ENCODE data around the gene ANO8.
A peak's percentile ranks its signal among the peaks of the same experiment; 100 is the strongest.
"Not testable (repeated sequence)": the region's sequence is repeated elsewhere in the genome, so short reads cannot be mapped to it uniquely, and the experiment has no call there.

Gene ANO8

DNA sequence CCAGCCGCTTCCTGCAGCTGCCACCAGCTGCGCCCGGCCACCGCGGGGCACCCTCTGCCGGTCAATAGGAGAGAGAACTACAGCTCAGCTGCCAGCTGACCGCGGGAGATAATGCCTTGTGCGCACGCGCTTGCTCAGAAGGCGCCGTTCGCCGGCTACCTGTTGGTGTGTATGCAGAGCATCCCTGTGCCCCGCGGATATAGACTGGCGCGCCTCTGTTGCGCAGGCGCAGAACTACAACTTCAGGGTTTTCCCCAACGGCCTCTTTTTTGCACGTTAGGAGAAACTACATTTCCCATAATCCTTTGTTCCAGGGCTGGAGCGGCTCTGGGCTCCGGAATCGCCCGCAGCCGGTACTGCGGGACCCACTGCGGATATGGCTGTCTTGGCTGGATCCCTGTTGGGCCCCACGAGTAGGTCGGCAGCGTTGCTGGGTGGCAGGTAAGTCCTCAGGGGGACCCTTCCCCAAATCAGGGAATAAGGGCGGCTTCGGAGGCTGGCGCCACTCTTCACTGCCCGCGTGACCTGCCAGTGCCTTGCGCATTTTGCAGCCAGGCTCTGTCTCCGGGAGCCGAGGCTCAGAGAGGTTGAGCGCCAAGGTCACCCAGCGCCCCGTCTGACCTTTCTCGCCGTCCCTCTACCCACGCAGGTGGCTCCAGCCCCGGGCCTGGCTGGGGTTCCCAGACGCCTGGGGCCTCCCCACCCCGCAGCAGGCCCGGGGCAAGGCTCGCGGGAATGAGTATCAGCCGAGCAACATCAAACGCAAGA lies 29.0 kb downstream of the ANO8 start, which contains the start of gene MRPL34:
Gene MRPL34 (plus strand): TSS at position 356 of the 768 bp plus-strand sequence. CDS start 21 bp downstream, at position 377.
- peak within 1 kb of the TSS; percentile 85 for H2AFZ ChIP-seq (ENCODE audit: low read depth, low read length)
- peak within 1 kb of the TSS; percentile 80 for H3K4me3 ChIP-seq (ENCODE audit: low read length)
- H3K4me1 ChIP-seq (ENCODE audit: insufficient read depth, low read length): peaks cover 23% of the 10 kb centered on the region
- no peaks in the 10 kb centered on the region for H3K27me3 ChIP-seq (ENCODE audit: insufficient read depth, low read length)
- no peaks in the 10 kb centered on the region for H3K9me3 ChIP-seq (ENCODE audit: low read length)
- peaks cover 2% of the 10 kb centered on the region for H3K36me3 ChIP-seq (ENCODE audit: insufficient read depth, low read length)

DNA sequence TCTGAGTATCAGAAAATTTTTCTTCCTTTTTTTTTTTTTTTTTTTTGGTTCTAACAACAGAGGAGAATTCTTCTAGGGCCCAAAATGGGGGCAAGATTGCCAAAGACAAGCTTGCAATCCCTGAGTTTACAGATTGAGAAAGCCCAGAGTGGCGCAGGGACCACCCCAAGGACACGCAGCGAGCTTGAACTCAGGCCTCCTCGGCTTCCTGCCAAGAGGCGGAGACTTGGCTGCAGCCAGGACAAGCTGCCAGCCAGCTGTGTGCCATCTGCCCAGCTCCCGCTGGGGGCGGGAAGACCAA lies 29.5 kb downstream of the ANO8 start:
- Histone ChIP-seq H3K4me1 (ENCODE audit: insufficient read depth, low read length) (peaks cover 18% of the 10 kb centered on the region), H2AFZ (ENCODE audit: low read depth, low read length) (no peak overlapping the region), H3K27me3 (ENCODE audit: insufficient read depth, low read length) (no peaks in the 10 kb centered on the region), H3K36me3 (ENCODE audit: insufficient read depth, low read length) (peaks cover 6% of the 10 kb centered on the region), H3K4me3 (ENCODE audit: low read length) (peak overlapping the region; percentile 80), H3K9me3 (ENCODE audit: low read length) (peaks cover under 1% of the 10 kb centered on the region)

GRCh38 chr19:17304386-17305215 lies 30.1 kb downstream of the ANO8 start:
- no peak overlapping the region for H3K4me3 ChIP-seq (ENCODE audit: low read length)
- H3K27me3 ChIP-seq (ENCODE audit: insufficient read depth, low read length): no peaks in the 10 kb centered on the region
- H3K36me3 ChIP-seq (ENCODE audit: insufficient read depth, low read length): peaks cover 8% of the 10 kb centered on the region
- H3K4me1 ChIP-seq (ENCODE audit: insufficient read depth, low read length): peaks cover 16% of the 10 kb centered on the region
- H3K9me3 ChIP-seq (ENCODE audit: low read length): peaks cover 2% of the 10 kb centered on the region
- H2AFZ ChIP-seq (ENCODE audit: low read depth, low read length): no peak overlapping the region

- no peak overlapping the region for H2AFZ ChIP-seq (ENCODE audit: low read depth, low read length)
- peaks cover 16% of the 10 kb centered on the region for H3K4me1 ChIP-seq (ENCODE audit: insufficient read depth, low read length)
- no peak overlapping the region for H3K4me3 ChIP-seq (ENCODE audit: low read length)
- no peaks in the 10 kb centered on the region for H3K27me3 ChIP-seq (ENCODE audit: insufficient read depth, low read length)
- H3K36me3 ChIP-seq (ENCODE audit: insufficient read depth, low read length): peaks cover 8% of the 10 kb centered on the region
- H3K9me3 ChIP-seq (ENCODE audit: low read length): peaks cover 2% of the 10 kb centered on the region
These were observed 30.8 kb downstream of the ANO8 start for GRCh38 chr19:17303940-17304267.

DNA sequence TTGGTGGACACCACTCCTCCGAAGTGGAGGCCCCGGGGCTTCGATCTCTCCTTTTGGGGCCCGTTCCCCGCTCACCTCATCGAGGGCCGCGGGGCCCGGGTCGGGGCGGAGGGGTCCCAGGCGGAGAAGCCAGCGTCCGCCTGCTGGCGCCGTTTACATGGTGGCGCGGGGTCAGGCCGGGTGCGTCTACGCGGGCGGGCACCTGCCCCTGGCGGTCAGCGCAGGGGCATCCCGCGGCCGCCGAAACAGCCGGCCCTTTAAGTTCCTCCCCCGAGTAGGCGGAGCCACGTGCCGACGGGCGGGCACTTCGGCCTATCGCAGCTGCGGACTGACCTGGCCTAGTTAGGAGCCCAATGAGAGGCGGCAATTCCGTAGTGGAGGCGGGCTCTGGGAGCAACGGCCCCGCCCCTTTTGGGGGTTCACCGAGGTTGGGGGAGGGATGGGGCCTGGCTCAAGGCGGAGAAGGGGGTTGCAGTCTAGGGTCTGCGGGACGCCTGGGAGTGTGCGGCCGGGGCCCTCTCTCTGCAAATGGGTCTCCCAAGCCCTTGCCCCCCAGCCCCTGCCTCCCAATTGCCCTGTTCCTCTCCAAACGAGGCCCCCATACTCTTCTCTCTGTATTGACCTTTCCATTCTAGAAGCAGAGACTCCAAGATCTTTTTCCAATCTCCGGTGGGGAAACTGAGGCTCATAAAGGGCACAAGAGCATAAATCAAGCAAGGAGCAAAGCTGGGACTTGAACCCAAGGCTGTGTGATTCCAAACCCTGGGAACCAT lies 31.3 kb downstream of the ANO8 start, which contains the start of gene ABHD8:
Gene ABHD8 (minus strand): TSS at position 259 of the 773 bp plus-strand sequence. CDS start 1,809 bp downstream, outside the sequence.
- Histone ChIP-seq H3K9me3 (ENCODE audit: low read length) (peaks cover 5% of the 10 kb centered on the region), H3K4me1 (ENCODE audit: insufficient read depth, low read length) (peaks cover 16% of the 10 kb centered on the region), H3K4me3 (ENCODE audit: low read length) (peak within 1 kb of the TSS; percentile 60), H3K27me3 (ENCODE audit: insufficient read depth, low read length) (no peaks in the 10 kb centered on the region), H3K36me3 (ENCODE audit: insufficient read depth, low read length) (peaks cover 9% of the 10 kb centered on the region), H2AFZ (ENCODE audit: low read depth, low read length) (peak within 1 kb of the TSS; percentile 68)

- H3K4me3 ChIP-seq (ENCODE audit: low read length): peak overlapping the region; percentile 60
- peaks cover 8% of the 10 kb centered on the region for H3K9me3 ChIP-seq (ENCODE audit: low read length)
- no peaks in the 10 kb centered on the region for H3K27me3 ChIP-seq (ENCODE audit: insufficient read depth, low read length)
- peaks cover 16% of the 10 kb centered on the region for H3K4me1 ChIP-seq (ENCODE audit: insufficient read depth, low read length)
- H2AFZ ChIP-seq (ENCODE audit: low read depth, low read length): peak overlapping the region; percentile 68
- H3K36me3 ChIP-seq (ENCODE audit: insufficient read depth, low read length): peaks cover 11% of the 10 kb centered on the region
These were observed 32.1 kb downstream of the ANO8 start for GRCh38 chr19:17302391-17303166.

GRCh38 chr19:17300992-17301619 lies 33.5 kb downstream of the ANO8 start:
- Histone ChIP-seq H3K4me1 (ENCODE audit: insufficient read depth, low read length) (peaks cover 9% of the 10 kb centered on the region), H3K4me3 (ENCODE audit: low read length) (no peak overlapping the region), H3K9me3 (ENCODE audit: low read length) (peaks cover 8% of the 10 kb centered on the region), H3K27me3 (ENCODE audit: insufficient read depth, low read length) (no peaks in the 10 kb centered on the region), H2AFZ (ENCODE audit: low read depth, low read length) (no peak overlapping the region), H3K36me3 (ENCODE audit: insufficient read depth, low read length) (peaks cover 14% of the 10 kb centered on the region)

GRCh38 chr19:17296976-17297375 lies 37.7 kb downstream of the ANO8 start:
- peaks cover 12% of the 10 kb centered on the region for H3K9me3 ChIP-seq (ENCODE audit: low read length)
- H2AFZ ChIP-seq (ENCODE audit: low read depth, low read length): no peak overlapping the region
- H3K27me3 ChIP-seq (ENCODE audit: insufficient read depth, low read length): no peaks in the 10 kb centered on the region

GRCh38 chr19:17296273-17296672 lies 38.4 kb downstream of the ANO8 start:
- Histone ChIP-seq H3K9me3 (ENCODE audit: low read length) (peaks cover 13% of the 10 kb centered on the region), H3K36me3 (ENCODE audit: insufficient read depth, low read length) (peaks cover 14% of the 10 kb centered on the region), H3K4me1 (ENCODE audit: insufficient read depth, low read length) (no peaks in the 10 kb centered on the region), H3K27me3 (ENCODE audit: insufficient read depth, low read length) (no peaks in the 10 kb centered on the region), H2AFZ (ENCODE audit: low read depth, low read length) (no peak overlapping the region), H3K4me3 (ENCODE audit: low read length) (no peak overlapping the region)

More at GRCh38 chr19:17296976-17297375, 37.7 kb downstream of the ANO8 start:
- H3K36me3 ChIP-seq (ENCODE audit: insufficient read depth, low read length): peaks cover 14% of the 10 kb centered on the region
- no peak overlapping the region for H3K4me3 ChIP-seq (ENCODE audit: low read length)
- H3K4me1 ChIP-seq (ENCODE audit: insufficient read depth, low read length): no peaks in the 10 kb centered on the region

GRCh38 chr19:17295551-17295950 lies 39.1 kb downstream of the ANO8 start:
- not testable (repeated sequence) for H2AFZ ChIP-seq (ENCODE audit: low read depth, low read length); H3K27me3 ChIP-seq (ENCODE audit: insufficient read depth, low read length); H3K4me1 ChIP-seq (ENCODE audit: insufficient read depth, low read length); H3K4me3 ChIP-seq (ENCODE audit: low read length)
- H3K36me3 ChIP-seq (ENCODE audit: insufficient read depth, low read length): peaks cover 10% of the 10 kb centered on the region
- peaks cover 13% of the 10 kb centered on the region for H3K9me3 ChIP-seq (ENCODE audit: low read length)

GRCh38 chr19:17294051-17294891 lies 40.4 kb downstream of the ANO8 start:
- Histone ChIP-seq H3K36me3 (ENCODE audit: insufficient read depth, low read length) (peaks cover 6% of the 10 kb centered on the region), H2AFZ (ENCODE audit: low read depth, low read length) (no peak overlapping the region), H3K4me3 (ENCODE audit: low read length) (no peak overlapping the region), H3K27me3 (ENCODE audit: insufficient read depth, low read length) (no peaks in the 10 kb centered on the region), H3K9me3 (ENCODE audit: low read length) (peaks cover 11% of the 10 kb centered on the region), H3K4me1 (ENCODE audit: insufficient read depth, low read length) (no peaks in the 10 kb centered on the region)

All from neuron (in vitro differentiated cells).